GM19239 (cell line): ENCODE results near the gene FADS3.
"Not testable (repeated sequence)": the region's sequence is repeated elsewhere in the genome, so short reads cannot be mapped to it uniquely, and the experiment has no call there.

ENCODE experiments used
- DNase-seq: peaks from one replicate; pipeline ENCODE4 v3.0.0; 2011; ENCODE audit warnings: low spot score; ENCODE audit not compliant: insufficient read length
- FAIRE-seq: peaks from 2 replicates; lab custom pipeline; 2011; peaks lifted over from hg19 to GRCh38; lab: Jason Lieb, UNC

The FADS3 gene

GRCh38 chr11:61883327-61883726 lies 8.0 kb downstream of the FADS3 start:
- DNase-seq (no peak), FAIRE-seq (no peak)

GRCh38 chr11:61882879-61883278 lies 8.5 kb downstream of the FADS3 start:
- FAIRE-seq: no peak
- no peak for DNase-seq

GRCh38 chr11:61882267-61882666 lies 9.1 kb downstream of the FADS3 start:
- not testable (repeated sequence) for FAIRE-seq, DNase-seq

GRCh38 chr11:61881397-61881796 lies 9.9 kb downstream of the FADS3 start:
- no peak for FAIRE-seq
- no peak for DNase-seq

- FAIRE-seq: peak; percentile 21
- DNase-seq: no peak
Measured at GRCh38 chr11:61880454-61880853, 10.9 kb downstream of the FADS3 start.

- DNase-seq (no peak), FAIRE-seq (peak; percentile 74)
Measured at GRCh38 chr11:61880031-61880430, 11.3 kb downstream of the FADS3 start.

DNA sequence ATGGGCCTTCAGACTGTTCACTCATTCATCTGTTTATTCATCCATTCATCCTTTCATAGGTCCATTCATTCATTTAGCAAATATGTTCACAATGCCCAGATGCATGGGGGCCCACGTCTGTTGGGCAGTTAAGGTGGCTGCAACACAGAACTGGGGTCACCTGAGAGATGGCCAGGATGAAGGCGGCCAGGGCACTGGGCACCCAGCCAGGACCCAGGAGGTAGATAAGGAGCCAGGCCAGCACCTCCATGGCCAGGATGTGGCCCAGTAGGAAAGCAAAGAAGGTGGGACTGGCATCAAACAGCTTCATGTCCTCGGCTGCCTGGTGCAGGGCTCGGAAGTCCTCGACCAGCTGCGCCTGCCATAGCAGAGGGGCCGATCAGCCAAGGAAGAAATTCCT lies 12.2 kb downstream of the FADS3 start:
- DNase-seq (no peak), FAIRE-seq (no peak)

- no peak for FAIRE-seq
Measured at GRCh38 chr11:61875698-61876097, 15.6 kb downstream of the FADS3 start.

DNA sequence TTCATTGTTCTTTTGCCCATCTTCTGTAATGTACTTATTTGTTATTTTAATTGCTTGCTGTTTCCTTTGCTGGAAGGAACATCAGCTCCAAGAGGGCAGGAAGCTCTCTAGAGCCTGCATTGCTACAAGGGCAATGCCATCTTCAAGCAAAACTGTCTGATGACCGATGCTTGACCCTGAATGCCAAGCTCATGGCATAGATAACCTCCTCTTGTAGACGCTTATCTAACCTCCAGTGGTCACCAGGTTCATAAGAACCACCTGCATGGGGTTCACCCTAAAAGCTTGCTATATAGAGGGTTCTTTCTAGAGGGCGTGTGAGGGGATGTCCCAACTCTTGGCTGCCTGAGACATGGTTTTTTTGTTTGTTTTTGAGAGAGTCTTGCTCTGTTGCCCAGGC lies 16.5 kb downstream of the FADS3 start:
- DNase-seq (no peak), FAIRE-seq (no peak)

More at GRCh38 chr11:61875698-61876097, 15.6 kb downstream of the FADS3 start:
- DNase-seq: no peak

DNA sequence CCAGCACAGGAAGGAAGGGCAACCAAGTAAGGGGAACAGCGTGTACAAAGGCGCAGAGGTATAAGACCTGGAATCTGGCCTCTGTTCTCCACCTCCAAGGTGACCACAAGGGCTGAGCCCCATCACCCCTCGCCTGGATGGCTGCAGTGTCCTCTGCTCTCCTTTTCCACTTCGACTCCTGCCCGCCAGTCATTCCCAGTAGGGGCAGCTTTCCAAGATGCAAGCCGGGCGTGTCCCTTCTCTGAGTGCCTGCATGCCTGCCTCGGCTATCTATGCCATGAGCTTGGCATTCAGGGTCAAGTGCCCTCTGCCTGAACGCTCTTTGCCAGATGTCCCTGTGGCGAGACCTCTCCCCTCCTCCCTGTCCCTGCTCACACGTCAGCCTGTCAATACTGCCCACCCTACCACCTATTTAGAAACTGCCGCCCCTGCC lies 17.0 kb downstream of the FADS3 start:
- no peak for DNase-seq
- no peak for FAIRE-seq

GRCh38 chr11:61873588-61874376 lies 17.6 kb downstream of the FADS3 start:
- DNase-seq: no peak
- no peak for FAIRE-seq

- DNase-seq (no peak), FAIRE-seq (no peak)
Measured at GRCh38 chr11:61872935-61873565, 18.3 kb downstream of the FADS3 start.

DNA sequence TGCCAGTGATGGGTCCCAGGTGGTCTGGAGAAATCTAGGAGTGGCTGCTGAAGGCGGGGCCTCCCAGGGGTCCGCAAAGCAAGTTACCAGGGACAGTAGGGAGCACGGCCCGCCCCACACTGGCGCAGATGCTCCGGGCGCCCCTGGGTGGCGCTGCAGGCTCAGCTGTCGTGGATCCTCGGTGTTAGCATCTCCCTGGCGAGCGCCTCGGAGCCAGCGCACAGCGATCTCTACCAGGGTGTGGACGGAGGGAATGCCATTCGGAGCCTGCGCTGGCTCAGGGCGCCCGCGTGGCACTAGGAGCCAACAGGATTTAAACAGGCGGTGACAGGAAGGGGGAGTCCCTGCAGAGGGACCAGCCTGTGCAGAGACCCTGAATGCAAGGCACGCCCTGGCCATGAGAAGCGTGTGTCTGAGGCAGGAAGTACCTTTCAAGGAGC lies 20.2 kb downstream of the FADS3 start:
- DNase-seq (peak; percentile 82), FAIRE-seq (no peak)

- DNase-seq (no peak), FAIRE-seq (no peak)
Measured at GRCh38 chr11:61870541-61871031, 20.8 kb downstream of the FADS3 start.

GRCh38 chr11:61869708-61870451 lies 21.5 kb downstream of the FADS3 start:
- DNase-seq (no peak), FAIRE-seq (no peak)

GRCh38 chr11:61869429-61869707 lies 22.0 kb downstream of the FADS3 start:
- DNase-seq (no peak), FAIRE-seq (no peak)

DNA sequence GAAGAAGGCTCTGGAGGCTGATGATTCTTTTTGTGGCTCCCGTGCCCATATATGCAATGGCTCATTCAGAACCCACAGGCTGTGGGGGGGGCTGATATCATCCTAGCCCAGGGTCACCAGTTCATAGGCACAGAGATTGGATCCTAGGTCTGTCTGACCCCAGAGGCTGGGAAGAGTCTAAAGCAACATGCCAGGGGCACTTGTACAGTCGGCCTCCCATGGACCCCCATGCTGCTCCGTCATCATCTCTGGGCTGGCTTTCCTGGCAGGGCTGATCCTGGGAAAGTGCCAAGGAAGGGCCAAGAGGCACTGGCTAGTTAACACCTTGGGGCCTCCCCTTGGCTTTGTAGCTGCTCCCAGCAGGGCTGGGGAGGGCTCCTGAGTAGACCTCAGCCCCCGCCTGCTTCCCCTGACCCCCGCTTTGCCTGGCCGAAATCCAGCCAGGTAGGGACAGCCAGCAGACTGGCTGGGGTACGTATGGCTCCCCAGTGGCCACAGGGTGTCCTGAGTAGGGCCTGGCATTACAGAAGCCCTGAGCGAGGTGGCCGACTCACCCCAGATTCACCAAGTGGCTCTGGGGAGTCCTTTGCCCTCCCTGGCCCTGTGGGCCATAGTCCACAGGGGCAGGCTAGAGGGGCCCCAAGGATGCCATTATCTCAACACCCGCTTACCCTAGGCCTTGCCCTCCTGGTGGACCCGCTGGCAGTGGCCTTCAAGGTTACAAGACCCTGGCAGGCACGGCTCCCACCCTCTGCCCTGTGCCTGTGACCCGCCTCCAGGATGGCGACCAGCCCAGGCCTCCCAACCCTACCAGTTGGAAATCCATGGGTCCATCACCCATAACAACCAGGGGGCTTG lies 22.5 kb downstream of the FADS3 start:
- FAIRE-seq (no peak), DNase-seq (no peak)

- no peak for FAIRE-seq
- no peak for DNase-seq
Measured at GRCh38 chr11:61866958-61867343, 24.4 kb downstream of the FADS3 start.

- FAIRE-seq (no peak), DNase-seq (no peak)
Measured at GRCh38 chr11:61866231-61866957, 25.0 kb downstream of the FADS3 start.
